ENCODE results near the gene MDH1B.

Gene MDH1B

DNA sequence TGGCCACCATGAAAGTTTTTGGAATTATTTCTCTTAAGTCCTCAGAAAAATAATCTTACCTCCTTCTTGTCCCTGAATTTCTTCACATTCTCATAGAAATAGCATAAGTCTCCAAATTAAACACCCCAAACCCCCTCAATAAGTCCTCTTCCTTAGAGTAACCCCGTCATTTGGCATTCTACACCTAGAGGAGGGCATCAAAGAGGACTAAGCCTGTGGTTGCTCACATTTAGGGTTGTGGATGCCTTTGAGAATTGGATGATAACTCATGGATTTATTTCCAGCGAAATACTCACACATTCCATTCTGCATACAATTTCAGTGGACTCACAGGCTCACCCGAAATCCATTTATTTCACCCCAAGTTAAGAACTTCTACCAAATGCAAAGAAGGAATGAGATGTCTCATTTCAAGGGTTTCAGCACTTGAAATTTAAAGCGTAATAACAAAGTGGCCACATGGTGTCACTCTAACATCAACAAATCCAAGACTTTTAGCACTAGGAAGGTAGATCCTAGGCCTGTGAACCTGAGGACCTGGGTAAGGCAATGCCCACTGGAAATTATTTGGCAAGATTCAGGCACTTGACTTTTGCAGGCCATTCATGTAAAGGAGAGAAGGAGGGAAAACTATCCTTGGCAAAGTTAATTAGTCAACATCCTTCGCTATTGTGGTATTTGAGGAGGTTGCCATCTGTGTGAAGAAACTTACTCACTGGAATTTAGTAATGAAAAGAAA is 71.6 kb downstream of the MDH1B start:
- DNase-seq (ENCODE audit: low read depth in 2 of 2): no peak

GRCh38 chr2:206692971-206693370 is 72.2 kb downstream of the MDH1B start:
- DNase-seq (ENCODE audit: low read depth in 2 of 2): no peak

DNA sequence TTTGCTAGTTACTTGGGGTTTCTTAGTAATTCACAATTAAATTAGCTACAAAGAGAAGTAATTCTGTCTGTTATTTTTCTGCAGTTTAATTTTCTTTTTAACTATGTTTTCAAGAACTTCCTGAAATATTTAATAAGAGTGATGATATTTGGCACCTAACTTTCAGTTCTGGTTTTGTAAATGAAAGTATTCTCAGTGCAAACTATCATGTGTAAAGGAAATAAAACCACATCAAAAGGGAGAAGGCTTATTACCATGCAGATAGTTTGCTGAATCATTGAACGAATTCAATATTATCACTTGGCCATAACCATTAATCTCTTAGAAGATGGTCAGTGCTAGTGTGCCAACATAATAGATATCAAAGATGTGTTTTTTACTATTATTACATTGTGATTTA is 76.1 kb downstream of the MDH1B start:
- DNase-seq (ENCODE audit: low read depth in 2 of 2): no peak

DNA sequence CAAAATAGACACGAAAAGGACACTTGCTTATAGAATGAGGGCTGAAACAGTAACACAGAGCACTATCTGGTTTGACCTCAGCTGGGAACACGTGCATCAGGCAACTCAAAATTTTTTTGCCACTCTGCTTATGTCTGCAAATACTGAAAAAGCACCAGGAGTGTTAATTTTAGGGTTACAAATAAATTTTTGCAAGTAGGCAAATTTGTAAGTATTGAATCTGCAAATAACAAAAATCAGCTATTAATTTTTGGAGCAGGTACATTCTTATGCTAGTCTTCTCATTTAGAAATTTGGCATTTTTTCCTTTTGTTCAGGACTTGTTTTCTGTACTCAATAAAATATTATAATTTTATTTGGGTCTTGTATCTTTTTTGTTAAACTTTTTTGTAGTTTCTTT is 76.7 kb downstream of the MDH1B start:
- DNase-seq (ENCODE audit: low read depth in 2 of 2): no peak

Measured in stimulated activated CD8-positive, alpha-beta memory T cell treated with anti-CD3 and anti-CD28 coated beads, Interleukin-7, amount 100 ng/mL, for 1 hour (primary cell).